Hepatocyte (in vitro differentiated cells): Measurements from ENCODE around the gene DEPDC5. TPM values are rescaled to one million over a fixed set of nuclear protein-coding genes. Genes with fewer than 3 reads are reported as not detected.

Experiments used
- DNase-seq: peaks from one replicate; pipeline ENCODE4 v3.0.0-alpha.2; 2016; ENCODE audit warnings: low spot score
- H2AFZ ChIP-seq: fragments of 200-600 bp; sonication (generic); 2 replicates; pipeline ENCODE4 v1.6.0; 2016; ENCODE audit warnings: antibody characterized with exemption, mild to moderate bottlenecking
- H3K27ac ChIP-seq: fragments of 200-600 bp; sonication (generic); 2 replicates; pipeline ENCODE4 v1.5.1; 2016; ENCODE audit warnings: mild to moderate bottlenecking
- H3K27me3 ChIP-seq: fragments of 200-600 bp; sonication (generic); 2 replicates; pipeline ENCODE4 v1.6.1; 2016
- H3K36me3 ChIP-seq: fragments of 200-600 bp; sonication (generic); replicated peaks from 2 replicates; pipeline ENCODE4 v1.5.1; 2016; ENCODE audit warnings: low read depth; ENCODE audit not compliant: insufficient read depth
- H3K4me1 ChIP-seq: fragments of 200-600 bp; sonication (generic); 2 replicates; pipeline ENCODE4 v1.5.1; 2016; ENCODE audit warnings: mild to moderate bottlenecking, moderate library complexity; ENCODE audit not compliant: insufficient read depth
- H3K4me2 ChIP-seq: fragments of 200-600 bp; sonication (generic); 2 replicates; pipeline ENCODE4 v1.6.0; 2016
- H3K4me3 ChIP-seq: fragments of 200-600 bp; sonication (generic); 2 replicates; pipeline ENCODE4 v1.5.1; 2016; ENCODE audit warnings: mild to moderate bottlenecking
- H3K79me2 ChIP-seq: fragments of 200-600 bp; sonication (generic); 2 replicates; pipeline ENCODE4 v1.6.0; 2017; ENCODE audit warnings: mild to moderate bottlenecking
- H3K9me2 ChIP-seq: fragments of 200-600 bp; sonication (generic); replicated peaks from 2 replicates; pipeline ENCODE4 v1.6.0; 2017; ENCODE audit warnings: mild to moderate bottlenecking; ENCODE audit not compliant: insufficient read depth
- H3K9me3 ChIP-seq: fragments of 200-600 bp; sonication (generic); 2 replicates; pipeline ENCODE4 v1.5.1; 2016; ENCODE audit warnings: low read depth, mild to moderate bottlenecking
- H4K20me1 ChIP-seq: fragments of 200-600 bp; sonication (generic); 2 replicates; pipeline ENCODE4 v1.6.0; 2016; ENCODE audit warnings: mild to moderate bottlenecking; ENCODE audit not compliant: insufficient read depth, poor library complexity, severe bottlenecking
- CTCF ChIP-seq: fragments of 200-600 bp; sonication (generic); IDR thresholded peaks from 2 replicates; pipeline ENCODE4 v1.5.1; 2016; ENCODE audit warnings: antibody characterized with exemption, mild to moderate bottlenecking; ENCODE audit not compliant: poor library complexity
- EZH2 ChIP-seq: fragments of 200-600 bp; sonication (generic); IDR thresholded peaks from 2 replicates; pipeline ENCODE4 v1.6.1; 2016; ENCODE audit warnings: antibody characterized with exemption, mild to moderate bottlenecking, borderline replicate concordance
- EZH2phosphoT487 ChIP-seq: fragments of 200-600 bp; sonication (generic); IDR thresholded peaks from one replicate; pipeline ENCODE4 v1.6.1; 2018; ENCODE audit warnings: antibody characterized with exemption, mild to moderate bottlenecking, low read depth, moderate library complexity; ENCODE audit not compliant: unreplicated experiment, severe bottlenecking
- WGBS: methylation state at CpG from one replicate; pipeline ENCODE4 v1.1.6; 2016; ENCODE audit warnings: low lambda C conversion rate; ENCODE audit errors: missing lambda C conversion rate; 5-methylcytosine and 5-hydroxymethylcytosine counted together
- polyA plus RNA-seq: library from polyadenylated mRNA; unstranded; fragments of >200 nt; fragmentation: Nextera tagmentation; extraction: Ambion mirVana; gene quantifications from 2 replicates; pipeline ENCODE4 v1.2.1, GENCODE V29; 2016
- total RNA-seq: library from RNA; depleted of rRNA; stranded (reverse); fragments of >200 nt; gene quantifications from 2 replicates; pipeline ENCODE4 v1.2.3, GENCODE V29; 2014

Gene DEPDC5
- total and polyA plus RNA-seq, 2 experiments from 2014 or later: 12.9 to 14.5 TPM

GRCh38 chr22:31818481-31819392 is 64.9 kb downstream of the DEPDC5 start:
- Histone ChIP-seq H3K9me2 (no peaks in the 10 kb centered on the region), H3K9me3 (no peaks in the 10 kb centered on the region)

GRCh38 chr22:31820655-31821054 is 66.8 kb downstream of the DEPDC5 start:
- no peaks in the 10 kb centered on the region for H3K9me3 ChIP-seq
- H3K36me3 ChIP-seq: no peaks in the 10 kb centered on the region
- no peaks in the 10 kb centered on the region for H3K9me2 ChIP-seq
- no peak overlapping the region for H3K27ac ChIP-seq
- H3K4me2 ChIP-seq: no peak overlapping the region
- H3K27me3 ChIP-seq: no peaks in the 10 kb centered on the region
- WGBS: 92% methylated on average over 3 of the region's 3 CpGs
- H3K79me2 ChIP-seq: no peaks in the 10 kb centered on the region
- H3K4me3 ChIP-seq: no peak overlapping the region
- H4K20me1 ChIP-seq: no peaks in the 10 kb centered on the region
- no peak for TF ChIP-seq EZH2phosphoT487
- no peak for TF ChIP-seq EZH2
- no peak for TF ChIP-seq CTCF
- DNase-seq: no peak
- H2AFZ ChIP-seq: no peak overlapping the region
- H3K4me1 ChIP-seq: no peaks in the 10 kb centered on the region

More at GRCh38 chr22:31818481-31819392, 64.9 kb downstream of the DEPDC5 start:
- no peaks in the 10 kb centered on the region for H4K20me1 ChIP-seq
- no peak overlapping the region for H3K4me3 ChIP-seq
- no peaks in the 10 kb centered on the region for H3K79me2 ChIP-seq
- no peak overlapping the region for H2AFZ ChIP-seq
- no peaks in the 10 kb centered on the region for H3K27me3 ChIP-seq
- H3K27ac ChIP-seq: no peak overlapping the region
- H3K4me2 ChIP-seq: no peak overlapping the region
- no peak for DNase-seq
- TF ChIP-seq EZH2 (no peak), CTCF (no peak), EZH2phosphoT487 (no peak)
- no peaks in the 10 kb centered on the region for H3K36me3 ChIP-seq
- no peaks in the 10 kb centered on the region for H3K4me1 ChIP-seq
- 87% methylated on average over 10 of the region's 10 CpGs for WGBS

GRCh38 chr22:31821572-31821971 is 67.8 kb downstream of the DEPDC5 start:
- no peak for DNase-seq
- Histone ChIP-seq H3K9me3 (no peaks in the 10 kb centered on the region), H3K27ac (no peak overlapping the region), H2AFZ (no peak overlapping the region), H3K36me3 (no peaks in the 10 kb centered on the region), H3K9me2 (no peaks in the 10 kb centered on the region), H3K4me2 (no peak overlapping the region), H3K79me2 (no peaks in the 10 kb centered on the region), H3K4me3 (no peak overlapping the region), H3K27me3 (no peaks in the 10 kb centered on the region), H3K4me1 (no peaks in the 10 kb centered on the region), H4K20me1 (no peaks in the 10 kb centered on the region)
- 82% methylated on average over 1 of the region's 1 CpG for WGBS
- TF ChIP-seq CTCF (no peak), EZH2 (no peak), EZH2phosphoT487 (no peak)
